Choroid plexus epithelial cell (primary cell): Measurements from ENCODE around the gene POU3F3.

Experiments used
- DNase-seq: peaks from one replicate; pipeline ENCODE4 v3.0.0-alpha.2; 2010; ENCODE audit warnings: low read depth
- H3K4me3 ChIP-seq: 2 replicates; pipeline ENCODE4 v1.5.1; 2011; ENCODE audit warnings: low read depth, mild to moderate bottlenecking, control low read depth, low read length, moderate library complexity
- CTCF ChIP-seq: conservative IDR thresholded peaks from 2 replicates; pipeline ENCODE4 v1.5.1; 2011; ENCODE audit warnings: low read depth, mild to moderate bottlenecking, control low read depth, inconsistent platforms, low read length, moderate library complexity

Gene POU3F3

GRCh38 chr2:104890685-104891069, 36.8 kb downstream of the POU3F3 start:
- TF ChIP-seq CTCF, result no peak
- no peak for DNase-seq
- H3K4me3 ChIP-seq, result no peak overlapping the region

DNA sequence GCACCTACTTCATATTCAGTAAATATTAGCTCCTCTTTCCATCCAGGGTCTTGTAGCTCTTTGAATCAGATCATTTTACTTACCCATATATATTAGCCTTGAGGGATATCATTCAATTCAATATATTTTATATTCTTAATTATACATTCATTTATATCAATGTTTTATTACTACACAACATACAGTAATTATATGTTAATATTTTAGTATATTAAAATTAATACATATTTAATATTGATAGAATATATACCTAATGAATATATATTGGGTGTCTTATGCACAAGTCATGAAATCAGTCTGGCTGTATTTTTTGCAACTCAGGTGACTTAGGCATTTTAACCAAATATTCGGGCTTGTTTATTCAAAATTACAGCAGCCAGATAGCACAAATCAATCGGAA, 37.2 kb downstream of the POU3F3 start:
- DNase-seq, result no peak
- H3K4me3 ChIP-seq, result no peak overlapping the region
- no peak for TF ChIP-seq CTCF

- no peak overlapping the region for H3K4me3 ChIP-seq
- DNase-seq, result peak; percentile 18
- TF ChIP-seq CTCF, result no peak
These were observed 42.5 kb downstream of the POU3F3 start for GRCh38 chr2:104896446-104896845.

GRCh38 chr2:104897515-104898184, 43.7 kb downstream of the POU3F3 start:
- TF ChIP-seq CTCF, result no peak
- DNase-seq, result peak; percentile 70
- H3K4me3 ChIP-seq, result no peak overlapping the region

DNA sequence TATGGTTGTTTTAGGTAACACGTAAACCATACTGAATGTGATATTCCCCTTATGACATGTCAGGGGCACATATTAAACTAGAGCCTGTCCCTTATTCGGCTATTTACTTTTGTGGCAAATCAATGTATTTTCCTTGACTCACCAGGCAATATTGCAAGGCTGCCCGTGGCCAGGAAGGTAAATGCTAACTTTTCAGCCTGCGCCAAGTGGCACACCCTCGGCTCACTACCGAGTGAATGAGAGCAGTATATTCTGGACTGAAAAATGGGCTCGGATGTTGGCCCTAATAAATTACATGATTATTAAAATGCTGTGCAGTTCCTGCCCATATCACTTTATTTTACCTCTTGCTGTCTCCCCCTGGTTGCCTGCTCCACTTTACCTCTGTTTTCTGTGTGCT, 46.7 kb downstream of the POU3F3 start:
- TF ChIP-seq CTCF, result no peak
- no peak overlapping the region for H3K4me3 ChIP-seq
- no peak for DNase-seq

DNA sequence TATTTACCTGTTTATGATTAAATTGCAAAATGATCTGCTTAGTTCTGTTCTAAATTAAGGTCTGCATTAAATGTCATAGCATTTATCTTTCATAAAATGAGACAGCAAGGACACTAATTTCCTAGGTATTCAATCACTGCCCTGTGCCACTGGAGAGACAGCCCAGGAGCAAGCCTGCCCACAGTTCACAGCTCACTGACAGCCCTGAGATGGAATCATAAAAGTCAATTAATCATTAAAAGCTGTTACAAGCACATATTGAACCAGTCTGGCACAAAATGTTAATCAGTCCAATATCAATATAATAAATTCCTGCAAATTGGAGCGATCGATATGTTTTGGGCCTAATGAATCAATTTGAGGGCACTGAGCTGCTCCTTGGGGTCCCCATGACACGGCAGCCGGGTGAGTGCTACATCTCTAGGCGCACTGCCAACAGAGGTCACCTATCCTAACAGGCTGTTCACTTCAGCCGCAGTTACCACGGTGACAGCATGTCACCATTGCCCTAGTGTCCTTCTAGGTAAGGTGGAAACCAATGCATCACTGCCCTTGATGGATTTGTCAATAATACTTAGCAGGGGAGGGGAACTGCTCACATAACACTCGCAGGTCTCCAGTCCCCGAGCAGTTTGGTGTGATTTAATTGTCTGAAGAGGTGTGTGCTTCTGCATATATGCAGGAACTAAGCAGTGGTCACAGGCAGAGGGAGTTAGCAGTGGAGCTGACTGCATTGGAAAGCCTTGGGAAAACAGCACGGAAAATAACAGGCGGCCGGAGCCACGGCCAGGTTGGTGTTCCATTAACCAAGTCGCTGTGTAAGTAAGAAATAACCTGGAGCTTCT, 47.3 kb downstream of the POU3F3 start:
- H3K4me3 ChIP-seq, result no peak overlapping the region
- DNase-seq, result no peak
- no peak for TF ChIP-seq CTCF
